Neural progenitor cell (in vitro differentiated cells): ENCODE measurements around the gene MOG. TPM values are rescaled to one million over a fixed set of nuclear protein-coding genes. Genes with fewer than 3 reads are reported as not detected.
"Not testable (repeated sequence)": the region's sequence is repeated elsewhere in the genome, so short reads cannot be mapped to it uniquely, and the experiment has no call there.

ENCODE experiments used
- DNase-seq: peaks from one replicate; pipeline ENCODE4 v3.0.0-alpha.2; 2016; ENCODE audit warnings: low spot score
- H2AFZ ChIP-seq: fragments of 200-600 bp; sonication (generic); replicated peaks from 2 replicates; pipeline ENCODE4 v1.6.1; 2016; ENCODE audit warnings: antibody characterized with exemption
- H3F3A ChIP-seq: fragments of 200-600 bp; sonication (generic); 2 replicates; pipeline ENCODE4 v1.6.1; 2016; ENCODE audit warnings: antibody characterized with exemption, low read depth
- H3K27ac ChIP-seq: fragments of 200-600 bp; sonication (generic); 2 replicates; pipeline ENCODE4 v1.5.1; 2016; ENCODE audit warnings: mild to moderate bottlenecking
- H3K27me3 ChIP-seq: fragments of 200-600 bp; sonication (generic); 2 replicates; pipeline ENCODE4 v1.6.1; 2016; ENCODE audit warnings: mild to moderate bottlenecking, moderate library complexity
- H3K36me3 ChIP-seq: fragments of 200-600 bp; sonication (generic); 2 replicates; pipeline ENCODE4 v1.5.1; 2016
- H3K4me1 ChIP-seq: fragments of 200-600 bp; sonication (generic); 2 replicates; pipeline ENCODE4 v1.6.1; 2016; ENCODE audit warnings: mixed run types
- H3K4me2 ChIP-seq: fragments of 200-600 bp; sonication (generic); 2 replicates; pipeline ENCODE4 v1.6.1; 2016
- H3K4me3 ChIP-seq: fragments of 200-600 bp; sonication (generic); 2 replicates; pipeline ENCODE4 v1.5.1; 2016
- H3K79me2 ChIP-seq: fragments of 200-600 bp; sonication (generic); 2 replicates; pipeline ENCODE4 v1.6.1; 2016; ENCODE audit warnings: low read depth
- H3K9ac ChIP-seq: fragments of 200-600 bp; sonication (generic); 2 replicates; pipeline ENCODE4 v1.6.1; 2016
- H3K9me3 ChIP-seq: fragments of 200-600 bp; sonication (generic); 2 replicates; pipeline ENCODE4 v1.5.1; 2016; ENCODE audit warnings: low read depth
- H4K20me1 ChIP-seq: fragments of 200-600 bp; sonication (generic); 2 replicates; pipeline ENCODE4 v1.6.1; 2016; ENCODE audit warnings: low read depth
- H3K27ac Mint-ChIP-seq: 3 replicates; pipeline ENCODE4 v1.8.0; 2021; ENCODE audit warnings: mixed read lengths
- H3K27me3 Mint-ChIP-seq: 2 replicates; pipeline ENCODE4 v1.8.0; 2022; ENCODE audit warnings: low read depth, mild to moderate bottlenecking, inconsistent platforms, moderate library complexity, mixed read lengths; ENCODE audit not compliant: insufficient read depth
- H3K36me3 Mint-ChIP-seq: 3 replicates; pipeline ENCODE4 v1.8.0; 2021; ENCODE audit warnings: mixed read lengths
- H3K4me1 Mint-ChIP-seq: 3 replicates; pipeline ENCODE4 v1.8.0; 2021; ENCODE audit warnings: mixed read lengths
- H3K4me3 Mint-ChIP-seq: 3 replicates; pipeline ENCODE4 v1.8.0; 2021; ENCODE audit warnings: mild to moderate bottlenecking, moderate library complexity, mixed read lengths
- H3K9me3 Mint-ChIP-seq: 3 replicates; pipeline ENCODE4 v1.8.0; 2020; ENCODE audit warnings: mixed read lengths
- CTCF ChIP-seq: fragments of 200-600 bp; sonication (generic); IDR thresholded peaks from 2 replicates; pipeline ENCODE4 v1.5.1; 2017; ENCODE audit warnings: antibody characterized with exemption, mild to moderate bottlenecking
- EZH2 ChIP-seq: fragments of 200-600 bp; sonication (generic); IDR thresholded peaks from 2 replicates; pipeline ENCODE4 v1.6.1; 2017; ENCODE audit warnings: antibody characterized with exemption, mild to moderate bottlenecking, moderate library complexity
- EZH2phosphoT487 ChIP-seq: fragments of 200-600 bp; sonication (generic); IDR thresholded peaks from 2 replicates; pipeline ENCODE4 v1.6.1; 2017; ENCODE audit warnings: antibody characterized with exemption
- total RNA-seq: library from RNA; depleted of rRNA; stranded (reverse); fragments of >200 nt; gene quantifications from 2 replicates; pipeline ENCODE4 v1.2.3, GENCODE V29; 2015; ENCODE audit warnings: low replicate concordance

Gene MOG
- total RNA-seq, 1 donor from 2014 or later, result not detected

GRCh38 chr6:29661071-29661470 is 4.2 kb downstream of the MOG start:
- H3K27ac Mint-ChIP-seq, result no peak overlapping the region
- peaks cover 2% of the 10 kb centered on the region for H3K9me3 Mint-ChIP-seq
- no peak overlapping the region for H3K4me3 Mint-ChIP-seq
- Histone ChIP-seq H4K20me1 (no peaks in the 10 kb centered on the region), H3K36me3 (no peaks in the 10 kb centered on the region), H3K4me2 (peak overlapping the region; percentile 20), H3K27ac (no peak overlapping the region), H3K9ac (no peak overlapping the region), H3K9me3 (no peaks in the 10 kb centered on the region), H3K4me1 (peaks cover 20% of the 10 kb centered on the region), H3K27me3 (no peaks in the 10 kb centered on the region), H3K4me3 (no peak overlapping the region), H2AFZ (no peak overlapping the region), H3F3A (peaks cover 23% of the 10 kb centered on the region), H3K79me2 (no peaks in the 10 kb centered on the region)
- no peak for TF ChIP-seq CTCF
- no peak for TF ChIP-seq EZH2
- TF ChIP-seq EZH2phosphoT487, result no peak
- DNase-seq, result no peak
- no peaks in the 10 kb centered on the region for H3K36me3 Mint-ChIP-seq
- H3K27me3 Mint-ChIP-seq, result peaks cover 4% of the 10 kb centered on the region
- H3K4me1 Mint-ChIP-seq, result peaks cover 10% of the 10 kb centered on the region

- not testable (repeated sequence) for H3K27me3 Mint-ChIP-seq, H3K9me3 ChIP-seq, H3K79me2 ChIP-seq, H3K27ac ChIP-seq, H3K36me3 ChIP-seq, H2AFZ ChIP-seq, H3K27ac Mint-ChIP-seq, H3K9ac ChIP-seq, H3K27me3 ChIP-seq, H3K9me3 Mint-ChIP-seq, H3K36me3 Mint-ChIP-seq, H3K4me3 ChIP-seq, H4K20me1 ChIP-seq
- Histone ChIP-seq H3K4me1 (peaks cover 26% of the 10 kb centered on the region), H3F3A (peaks cover 28% of the 10 kb centered on the region), H3K4me2 (peak overlapping the region; percentile 20)
- Mint-ChIP-seq H3K4me1 (peaks cover 13% of the 10 kb centered on the region), H3K4me3 (peak overlapping the region; percentile 46)
- DNase-seq, result peak; percentile 27
These were observed 4.7 kb downstream of the MOG start for GRCh38 chr6:29661502-29662141.

DNA sequence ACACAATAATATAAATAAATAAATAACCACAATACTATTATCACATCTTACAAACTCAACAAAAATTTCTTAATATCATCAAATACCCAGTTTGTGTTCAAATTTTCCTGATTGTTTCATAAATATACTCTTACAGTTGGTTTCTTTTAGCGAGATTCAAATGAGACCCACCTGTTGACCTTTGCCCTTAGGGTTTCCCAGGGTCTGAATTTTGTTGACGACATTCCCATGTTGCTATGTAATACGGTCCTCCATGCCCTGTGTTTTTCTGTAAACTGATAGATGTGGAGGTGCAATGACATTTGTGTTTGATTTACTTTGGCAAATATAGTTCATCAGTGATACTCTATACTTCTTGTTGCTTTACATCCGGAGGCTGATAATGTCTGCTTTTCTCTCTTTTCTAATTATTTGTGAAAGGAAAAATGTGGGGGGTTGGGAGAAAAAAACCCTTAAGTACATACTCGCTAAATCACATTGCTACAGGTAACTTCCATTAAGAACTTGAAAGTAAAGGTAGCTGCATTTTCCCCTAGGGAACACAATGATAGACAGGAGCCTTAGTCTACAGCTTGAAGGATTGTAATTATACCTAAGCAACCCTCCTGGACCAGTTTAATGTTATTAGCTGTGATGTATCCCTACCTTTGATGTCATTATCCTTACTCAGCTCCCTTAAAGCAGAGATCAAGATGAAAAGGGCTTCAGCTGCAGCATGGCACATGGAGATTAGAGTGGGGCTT is 6.6 kb downstream of the MOG start:
- no peaks in the 10 kb centered on the region for H4K20me1 ChIP-seq
- H3K36me3 ChIP-seq, result no peaks in the 10 kb centered on the region
- no peak overlapping the region for H3K27ac Mint-ChIP-seq
- H3K79me2 ChIP-seq, result no peaks in the 10 kb centered on the region
- H3K4me1 ChIP-seq, result peaks cover 44% of the 10 kb centered on the region
- no peak overlapping the region for H3K4me3 Mint-ChIP-seq
- H3K9me3 Mint-ChIP-seq, result peaks cover 2% of the 10 kb centered on the region
- no peak overlapping the region for H3K4me2 ChIP-seq
- peaks cover 13% of the 10 kb centered on the region for H3K4me1 Mint-ChIP-seq
- H3K9ac ChIP-seq, result no peak overlapping the region
- peaks cover 4% of the 10 kb centered on the region for H3K27me3 Mint-ChIP-seq
- H2AFZ ChIP-seq, result no peak overlapping the region
- peaks cover 47% of the 10 kb centered on the region for H3F3A ChIP-seq
- no peaks in the 10 kb centered on the region for H3K27me3 ChIP-seq
- H3K9me3 ChIP-seq, result no peaks in the 10 kb centered on the region
- H3K4me3 ChIP-seq, result no peak overlapping the region
- H3K27ac ChIP-seq, result no peak overlapping the region
- H3K36me3 Mint-ChIP-seq, result no peaks in the 10 kb centered on the region
- DNase-seq, result no peak
- no peak for TF ChIP-seq EZH2
- TF ChIP-seq CTCF, result no peak
- TF ChIP-seq EZH2phosphoT487, result no peak
